Glutamatergic neuron (in vitro differentiated cells): ENCODE results near the gene CDK9. TPM values are rescaled to one million over a fixed set of nuclear protein-coding genes. Genes with fewer than 3 reads are reported as not detected.

Experiments
- DNase-seq: peaks from one replicate; pipeline ENCODE4 v3.0.0; 2022
- H3K27ac Mint-ChIP-seq: one replicate; pipeline ENCODE4 v1.8.0; 2020; ENCODE audit warnings: mild to moderate bottlenecking, mixed read lengths, inconsistent platforms; ENCODE audit not compliant: unreplicated experiment
- H3K27me3 Mint-ChIP-seq: one replicate; pipeline ENCODE4 v1.8.0; 2020; ENCODE audit warnings: mild to moderate bottlenecking, moderate library complexity, mixed read lengths, inconsistent platforms; ENCODE audit not compliant: unreplicated experiment
- H3K36me3 Mint-ChIP-seq: one replicate; pipeline ENCODE4 v1.8.0; 2020; ENCODE audit warnings: mild to moderate bottlenecking, mixed read lengths, inconsistent platforms; ENCODE audit not compliant: unreplicated experiment
- H3K4me1 Mint-ChIP-seq: one replicate; pipeline ENCODE4 v1.8.0; 2020; ENCODE audit warnings: mild to moderate bottlenecking, low read depth, mixed read lengths, inconsistent platforms; ENCODE audit not compliant: unreplicated experiment
- H3K4me3 Mint-ChIP-seq: one replicate; pipeline ENCODE4 v1.8.0; 2020; ENCODE audit warnings: mild to moderate bottlenecking, mixed read lengths, inconsistent platforms; ENCODE audit not compliant: unreplicated experiment
- H3K9me3 Mint-ChIP-seq: one replicate; pipeline ENCODE4 v1.8.0; 2020; ENCODE audit warnings: mild to moderate bottlenecking, moderate library complexity, mixed read lengths, inconsistent platforms; ENCODE audit not compliant: unreplicated experiment
- total RNA-seq: library from RNA; stranded (reverse); fragmentation: NEBNext Ultra II Directional; extraction: Animal tissue kit (Norgen Biotek cat#: 25700); gene quantifications from one replicate; pipeline ENCODE4 v1.2.1, GENCODE V29; 2021; ENCODE audit not compliant: unreplicated experiment
- TF ChIP-seq, protein P1 (sequence below): fragments of 200-600 bp; sonication (generic); IDR thresholded peaks from one replicate; pipeline ENCODE4 v1.5.0; 2021; ENCODE audit not compliant: partially characterized antibody, unreplicated experiment

Gene CDK9
- total RNA-seq, 1 donor from 2014 or later, result 83.9 TPM

- no peak for DNase-seq
- no peak overlapping the region for H3K4me3 Mint-ChIP-seq
- H3K4me1 Mint-ChIP-seq, result peaks cover 6% of the 10 kb centered on the region
- H3K27me3 Mint-ChIP-seq, result peaks cover 2% of the 10 kb centered on the region
- H3K27ac Mint-ChIP-seq, result no peak overlapping the region
- no peaks in the 10 kb centered on the region for H3K36me3 Mint-ChIP-seq
- peaks cover 2% of the 10 kb centered on the region for H3K9me3 Mint-ChIP-seq
- TF ChIP-seq, protein P1, sequence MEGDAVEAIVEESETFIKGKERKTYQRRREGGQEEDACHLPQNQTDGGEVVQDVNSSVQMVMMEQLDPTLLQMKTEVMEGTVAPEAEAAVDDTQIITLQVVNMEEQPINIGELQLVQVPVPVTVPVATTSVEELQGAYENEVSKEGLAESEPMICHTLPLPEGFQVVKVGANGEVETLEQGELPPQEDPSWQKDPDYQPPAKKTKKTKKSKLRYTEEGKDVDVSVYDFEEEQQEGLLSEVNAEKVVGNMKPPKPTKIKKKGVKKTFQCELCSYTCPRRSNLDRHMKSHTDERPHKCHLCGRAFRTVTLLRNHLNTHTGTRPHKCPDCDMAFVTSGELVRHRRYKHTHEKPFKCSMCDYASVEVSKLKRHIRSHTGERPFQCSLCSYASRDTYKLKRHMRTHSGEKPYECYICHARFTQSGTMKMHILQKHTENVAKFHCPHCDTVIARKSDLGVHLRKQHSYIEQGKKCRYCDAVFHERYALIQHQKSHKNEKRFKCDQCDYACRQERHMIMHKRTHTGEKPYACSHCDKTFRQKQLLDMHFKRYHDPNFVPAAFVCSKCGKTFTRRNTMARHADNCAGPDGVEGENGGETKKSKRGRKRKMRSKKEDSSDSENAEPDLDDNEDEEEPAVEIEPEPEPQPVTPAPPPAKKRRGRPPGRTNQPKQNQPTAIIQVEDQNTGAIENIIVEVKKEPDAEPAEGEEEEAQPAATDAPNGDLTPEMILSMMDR, result no peak
Observed at GRCh38 chr9:127815512-127816361, 29.9 kb downstream of the CDK9 start.

DNA sequence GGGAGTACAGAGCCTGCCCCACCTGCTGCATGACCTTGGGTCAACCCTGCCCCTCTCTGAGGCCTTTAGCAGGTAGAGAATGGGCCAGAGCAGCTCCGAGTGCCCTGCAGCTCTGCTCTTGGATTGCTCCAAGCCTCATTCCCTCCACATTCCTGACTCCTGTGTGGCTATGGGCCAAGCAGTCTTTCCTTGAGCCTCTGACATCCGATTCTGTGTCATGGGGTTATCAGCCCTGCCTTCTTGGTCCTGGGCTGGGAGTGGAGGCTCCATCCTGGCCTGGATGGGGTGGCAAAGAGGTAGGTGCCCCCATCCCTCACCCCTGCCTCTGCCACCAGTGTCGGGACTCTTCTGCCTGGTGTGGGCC, 30.5 kb downstream of the CDK9 start:
- peaks cover 6% of the 10 kb centered on the region for H3K4me1 Mint-ChIP-seq

DNA sequence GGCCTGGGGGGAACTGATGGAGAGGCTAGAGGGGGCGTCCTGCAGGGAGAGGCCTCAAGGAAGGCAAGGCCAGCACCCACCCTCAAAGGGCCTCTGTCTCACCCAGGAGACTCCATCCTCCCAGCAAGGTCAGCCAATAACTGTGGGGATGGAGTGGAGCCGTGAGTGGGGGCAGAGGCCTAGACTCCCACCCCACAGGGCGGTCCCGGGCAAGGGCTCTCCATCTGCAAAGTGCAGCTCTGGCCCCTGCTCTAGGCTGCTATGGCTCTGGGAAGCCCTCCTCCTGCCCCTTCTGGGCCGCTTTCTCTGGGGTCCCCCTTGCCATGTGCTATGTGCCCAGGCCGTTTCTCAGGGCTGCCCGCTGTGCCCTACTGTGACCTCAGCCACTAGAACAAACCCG, 30.9 kb downstream of the CDK9 start:
- Mint-ChIP-seq H3K27me3 (peaks cover 4% of the 10 kb centered on the region), H3K9me3 (peaks cover 2% of the 10 kb centered on the region), H3K36me3 (no peaks in the 10 kb centered on the region), H3K4me3 (no peak overlapping the region), H3K27ac (no peak overlapping the region), H3K4me1 (peaks cover 6% of the 10 kb centered on the region)
- TF ChIP-seq, protein P1, result no peak
- no peak for DNase-seq

More for the DNA sequence above, 30.5 kb downstream of the CDK9 start:
- no peak overlapping the region for H3K27ac Mint-ChIP-seq
- no peak for DNase-seq
- peaks cover 4% of the 10 kb centered on the region for H3K27me3 Mint-ChIP-seq
- H3K9me3 Mint-ChIP-seq, result peaks cover 2% of the 10 kb centered on the region
- TF ChIP-seq, protein P1, result no peak
- H3K4me3 Mint-ChIP-seq, result no peak overlapping the region
- H3K36me3 Mint-ChIP-seq, result no peaks in the 10 kb centered on the region

- no peaks in the 10 kb centered on the region for H3K36me3 Mint-ChIP-seq
- H3K27ac Mint-ChIP-seq, result peak overlapping the region; percentile 62
- peaks cover 4% of the 10 kb centered on the region for H3K27me3 Mint-ChIP-seq
- DNase-seq, result no peak
- TF ChIP-seq, protein P1, result no peak
- peaks cover 6% of the 10 kb centered on the region for H3K4me1 Mint-ChIP-seq
- peaks cover 2% of the 10 kb centered on the region for H3K9me3 Mint-ChIP-seq
- no peak overlapping the region for H3K4me3 Mint-ChIP-seq
Observed at GRCh38 chr9:127817881-127818434, 32.1 kb downstream of the CDK9 start.

- H3K36me3 Mint-ChIP-seq, result no peaks in the 10 kb centered on the region
- H3K27ac Mint-ChIP-seq, result no peak overlapping the region
- no peak overlapping the region for H3K4me3 Mint-ChIP-seq
- TF ChIP-seq, protein P1, result no peak
- H3K9me3 Mint-ChIP-seq, result peaks cover 2% of the 10 kb centered on the region
- DNase-seq, result no peak
- H3K4me1 Mint-ChIP-seq, result peaks cover 6% of the 10 kb centered on the region
- peaks cover 4% of the 10 kb centered on the region for H3K27me3 Mint-ChIP-seq
Observed at GRCh38 chr9:127818574-127818973, 32.7 kb downstream of the CDK9 start.
